Brain pericyte (primary cell): ENCODE measurements around the gene SVOP.
"Not testable (repeated sequence)": the region's sequence is repeated elsewhere in the genome, so short reads cannot be mapped to it uniquely, and the experiment has no call there.

Source experiments
- DNase-seq: peaks from one replicate; pipeline ENCODE4 v3.0.0-alpha.2; 2012; ENCODE audit warnings: low read depth, low spot score

The SVOP gene

GRCh38 chr12:109020796-109021380 is at the start of gene SVOP:
Gene SVOP, minus strand, starts transcription at chr12:109021068. Its CDS starts 200 bp downstream, at chr12:109020868.
- peak; percentile 56 for DNase-seq

- no peak for DNase-seq
Measured at GRCh38 chr12:109069307-109070271, 48.7 kb upstream of the SVOP start.

- no peak for DNase-seq
Measured at GRCh38 chr12:109065853-109066193, 45.0 kb upstream of the SVOP start.

GRCh38 chr12:109065154-109065852 is 44.4 kb upstream of the SVOP start:
- no peak for DNase-seq

- DNase-seq = no peak
Measured at GRCh38 chr12:109064143-109064542, 43.3 kb upstream of the SVOP start.

GRCh38 chr12:109058773-109059172 is 37.9 kb upstream of the SVOP start:
- no peak for DNase-seq

- DNase-seq = no peak
Measured at GRCh38 chr12:109057376-109057775, 36.5 kb upstream of the SVOP start.

GRCh38 chr12:109056891-109057290 is 36.0 kb upstream of the SVOP start:
- no peak for DNase-seq

- no peak for DNase-seq
Measured at GRCh38 chr12:109054520-109054919, 33.7 kb upstream of the SVOP start.

GRCh38 chr12:109054124-109054513 is 33.3 kb upstream of the SVOP start:
- DNase-seq = not testable (repeated sequence)

- no peak for DNase-seq
Measured at GRCh38 chr12:109053382-109054123, 32.7 kb upstream of the SVOP start.

- DNase-seq = peak; percentile 47
Measured at GRCh38 chr12:109052414-109053323, 31.8 kb upstream of the SVOP start, which contains the start of gene USP30. Gene USP30, plus strand, starts transcription at chr12:109052576. Its CDS starts 103 bp downstream, at chr12:109052679.

- DNase-seq = peak; percentile 2
Measured at GRCh38 chr12:109052097-109052413, 31.2 kb upstream of the SVOP start.

GRCh38 chr12:109049794-109050193 is 28.9 kb upstream of the SVOP start:
- not testable (repeated sequence) for DNase-seq

- DNase-seq = not testable (repeated sequence)
Measured at GRCh38 chr12:109048706-109049105, 27.8 kb upstream of the SVOP start.

- DNase-seq = no peak
Measured at GRCh38 chr12:109047081-109047805, 26.4 kb upstream of the SVOP start.

GRCh38 chr12:109044241-109044640 is 23.4 kb upstream of the SVOP start:
- DNase-seq = no peak

GRCh38 chr12:109036975-109037374 is 16.1 kb upstream of the SVOP start:
- no peak for DNase-seq

GRCh38 chr12:109033239-109034196 is 12.7 kb upstream of the SVOP start:
- DNase-seq = no peak
